ENCODE data around the gene RRP8.

- TF ChIP-seq CTCF (IDR thresholded peaks at IDR 0.05; ENCODE audit: insufficient read depth, low read length, poor library complexity, severe bottlenecking) (no peak), EZH2phosphoT487 (conservative IDR thresholded peaks at IDR 0.05; ENCODE audit: low read length) (no peak)
Measured at GRCh38 chr11:6615882-6616585, 12.6 kb upstream of the RRP8 start.

Measured in SU-DHL-6 (cell line).